WTC11 (cell line): ENCODE results near the gene RPL41. TPM values are rescaled to one million over a fixed set of nuclear protein-coding genes. Genes with fewer than 3 reads are reported as not detected.

Experiments
- ARID4B ChIP-seq: sonication (generic); formaldehyde crosslinking; IDR thresholded peaks from 2 replicates; pipeline ENCODE4 v1.8.0; 2023; ENCODE audit warnings: missing genetic modification reagents, mild to moderate bottlenecking, borderline replicate concordance
- ATF3 ChIP-seq: sonication (generic); formaldehyde crosslinking; conservative IDR thresholded peaks from 2 replicates; pipeline ENCODE4 v1.8.1; 2022; ENCODE audit warnings: mild to moderate bottlenecking, missing genetic modification reagents
- CTCF ChIP-seq: fragments of 200-600 bp; IDR thresholded peaks from 2 replicates; pipeline ENCODE4 v1.8.0; 2022; ENCODE audit warnings: antibody characterized with exemption
- E2F1 ChIP-seq: sonication (generic); formaldehyde crosslinking; IDR thresholded peaks from 2 replicates; pipeline ENCODE4 v1.8.0; 2022; ENCODE audit warnings: mild to moderate bottlenecking, missing genetic modification reagents
- ELF4 ChIP-seq: sonication (generic); formaldehyde crosslinking; IDR thresholded peaks from 2 replicates; pipeline ENCODE4 v1.8.1; 2022; ENCODE audit warnings: low read depth, mild to moderate bottlenecking, moderate library complexity, missing genetic modification reagents
- FOXP1 ChIP-seq: sonication (generic); formaldehyde crosslinking; IDR thresholded peaks from 2 replicates; pipeline ENCODE4 v1.8.0; 2022; ENCODE audit warnings: missing genetic modification reagents, mild to moderate bottlenecking, moderate library complexity, borderline replicate concordance
- GABPB1 ChIP-seq: sonication (generic); formaldehyde crosslinking; IDR thresholded peaks from 2 replicates; pipeline ENCODE4 v1.8.1; 2023; ENCODE audit warnings: mild to moderate bottlenecking, missing genetic modification reagents
- GTF2I ChIP-seq: fragments of 250-450 bp; sonication (Bioruptor Pico); conservative IDR thresholded peaks from 2 replicates; pipeline ENCODE4 v1.4.0; 2021; ENCODE audit warnings: mild to moderate bottlenecking
- NFYB ChIP-seq: sonication (generic); formaldehyde crosslinking; conservative IDR thresholded peaks from 2 replicates; pipeline ENCODE4 v1.8.0; 2022; ENCODE audit warnings: low read depth, missing genetic modification reagents
- NR3C1 ChIP-seq: sonication (generic); formaldehyde crosslinking; conservative IDR thresholded peaks from 2 replicates; pipeline ENCODE4 v1.8.1; 2023; ENCODE audit warnings: low read depth, mild to moderate bottlenecking, missing genetic modification reagents
- OVOL2 ChIP-seq: fragments of 250-450 bp; sonication (Bioruptor Pico); IDR thresholded peaks from 2 replicates; pipeline ENCODE4 v1.9.0; 2021; ENCODE audit warnings: mild to moderate bottlenecking, borderline replicate concordance
- PREB ChIP-seq: sonication (generic); formaldehyde crosslinking; IDR thresholded peaks from 2 replicates; pipeline ENCODE4 v1.8.1; 2022; ENCODE audit warnings: mild to moderate bottlenecking, missing genetic modification reagents, moderate library complexity, borderline replicate concordance
- SMAD4 ChIP-seq: sonication (generic); formaldehyde crosslinking; IDR thresholded peaks from 2 replicates; pipeline ENCODE4 v1.8.0; 2022; ENCODE audit warnings: mild to moderate bottlenecking, missing genetic modification reagents
- SOX15 ChIP-seq: fragments of 250-450 bp; sonication (Bioruptor Pico); IDR thresholded peaks from 2 replicates; pipeline ENCODE4 v1.9.0; 2021; ENCODE audit warnings: mild to moderate bottlenecking
- SP1 ChIP-seq: sonication (generic); formaldehyde crosslinking; conservative IDR thresholded peaks from 2 replicates; pipeline ENCODE4 v1.8.1; 2022; ENCODE audit warnings: missing genetic modification reagents
- STAT6 ChIP-seq: sonication (generic); formaldehyde crosslinking; conservative IDR thresholded peaks from 2 replicates; pipeline ENCODE4 v1.8.1; 2023; ENCODE audit warnings: mild to moderate bottlenecking, low read depth, missing genetic modification reagents, moderate library complexity
- TEAD1 ChIP-seq: sonication (generic); formaldehyde crosslinking; IDR thresholded peaks from 2 replicates; pipeline ENCODE4 v1.8.0; 2022; ENCODE audit warnings: mild to moderate bottlenecking, missing genetic modification reagents
- TEAD4 ChIP-seq: sonication (generic); formaldehyde crosslinking; IDR thresholded peaks from 2 replicates; pipeline ENCODE4 v1.8.0; 2022; ENCODE audit warnings: mild to moderate bottlenecking, missing genetic modification reagents
- ZNF121 ChIP-seq: sonication (generic); formaldehyde crosslinking; IDR thresholded peaks from 2 replicates; pipeline ENCODE4 v1.8.0; 2023; ENCODE audit warnings: missing genetic modification reagents
- ZNF423 ChIP-seq: fragments of 250-450 bp; sonication (Bioruptor Pico); IDR thresholded peaks from 2 replicates; pipeline ENCODE4 v2.1.2; 2022; ENCODE audit warnings: mild to moderate bottlenecking, moderate library complexity
- ZNF512 ChIP-seq: sonication (generic); formaldehyde crosslinking; IDR thresholded peaks from 2 replicates; pipeline ENCODE4 v1.8.1; 2022; ENCODE audit warnings: missing genetic modification reagents, borderline replicate concordance
- ZSCAN18 ChIP-seq: fragments of 250-450 bp; sonication (Bioruptor Pico); IDR thresholded peaks from 2 replicates; pipeline ENCODE4 v2.1.2; 2022; ENCODE audit warnings: mild to moderate bottlenecking, moderate library complexity
- total RNA-seq: library from RNA; stranded (reverse); gene quantifications from 3 replicates; pipeline ENCODE4 v1.2.3, GENCODE V29; 2021

RPL41 gene
- total RNA-seq, 1 experiment from 2014 or later: 4,004 TPM

- TF ChIP-seq NFYB: no peak; the same call in 1 of the 2 replicates
- no peak for TF ChIP-seq ZNF512 (CRISPR knock-in tag)
- peak; percentile 25; the same call in 1 of the 2 replicates for TF ChIP-seq E2F1 (CRISPR knock-in tag)
- TF ChIP-seq FOXP1 (CRISPR knock-in tag): peak; percentile 96
- TF ChIP-seq STAT6 (CRISPR knock-in tag): no peak
- TF ChIP-seq OVOL2: no peak
- TF ChIP-seq SMAD4 (CRISPR knock-in tag): 0 out of 2 replicates have a peak, but pooled peaks have one; percentile 36
- TF ChIP-seq CTCF: no peak
- no peak for TF ChIP-seq GTF2I (CRISPR knock-in tag)
- peak; percentile 94 for TF ChIP-seq TEAD1 (CRISPR knock-in tag)
- TF ChIP-seq NR3C1 (CRISPR knock-in tag): peak; percentile 90; the same call in 1 of the 2 replicates
- peak; percentile 97 for TF ChIP-seq ARID4B
- TF ChIP-seq GABPB1 (CRISPR knock-in tag): peak; percentile 83
- TF ChIP-seq ZSCAN18: no peak; the same call in 1 of the 2 replicates
- TF ChIP-seq ZNF121 (CRISPR knock-in tag): no peak
- peak; percentile 98 for TF ChIP-seq SP1 (CRISPR knock-in tag)
- TF ChIP-seq ELF4 (CRISPR knock-in tag): no peak
- TF ChIP-seq SOX15: no peak
- TF ChIP-seq ATF3 (CRISPR knock-in tag): no peak
- TF ChIP-seq TEAD4 (CRISPR knock-in tag): peak; percentile 81; the same call in 1 of the 2 replicates
- TF ChIP-seq PREB (CRISPR knock-in tag): no peak; the same call in 1 of the 2 replicates
- TF ChIP-seq ZNF423 (CRISPR knock-in tag): no peak; the same call in 1 of the 2 replicates
Measured at GRCh38 chr12:56117778-56118687, 1.6 kb downstream of the RPL41 start, which contains the start of gene ZC3H10 (continued).
